Neural progenitor cell (in vitro differentiated cells): Measurements from ENCODE around the gene SPC24.

Source experiments
- CTCF ChIP-seq: fragments of 200-600 bp; sonication (generic); IDR thresholded peaks from 2 replicates; pipeline ENCODE4 v1.5.1; 2017; ENCODE audit warnings: antibody characterized with exemption, mild to moderate bottlenecking
- EZH2 ChIP-seq: fragments of 200-600 bp; sonication (generic); IDR thresholded peaks from 2 replicates; pipeline ENCODE4 v1.6.1; 2017; ENCODE audit warnings: antibody characterized with exemption, mild to moderate bottlenecking, moderate library complexity
- EZH2phosphoT487 ChIP-seq: fragments of 200-600 bp; sonication (generic); IDR thresholded peaks from 2 replicates; pipeline ENCODE4 v1.6.1; 2017; ENCODE audit warnings: antibody characterized with exemption

GRCh38 chr19:11174336-11174735 is 18.8 kb upstream of the SPC24 start:
- no peak for TF ChIP-seq CTCF
- TF ChIP-seq EZH2, result no peak
- no peak for TF ChIP-seq EZH2phosphoT487
